Heart right ventricle (tissue), 16 donors: ENCODE data around the gene APOLD1. TPM values are rescaled to one million over a fixed set of nuclear protein-coding genes. Genes with fewer than 3 reads are reported as not detected.
"Not testable (repeated sequence)": the region's sequence is repeated elsewhere in the genome, so short reads cannot be mapped to it uniquely, and the experiment has no call there.

Experiments used
- ATAC-seq, 8 donors: fragments of 200-7000 bp; cut with Tn5 transposase; one replicate each; pipeline ENCODE4 v1.9.1; 2020; ENCODE audit warnings: mild to moderate bottlenecking in 8 of 8, moderate library complexity in 8 of 8, moderate number of reproducible peaks in 1 of 8
- DNase-seq, 2 donors: peaks; one replicate each; pipeline ENCODE4 v3.0.0-alpha.2; 2020
- H3K27ac ChIP-seq, 10 donors: fragments of 200-600 bp; sonication (generic) in 2 of 10; one replicate each; pipeline versions ENCODE4 v1.5.0 to v1.8.0; 2020 to 2022; ENCODE audit warnings: mild to moderate bottlenecking in 3 of 10
- H3K27me3 ChIP-seq, 7 donors: fragments of 200-600 bp; one replicate each; pipeline ENCODE4 v1.8.0; 2021 to 2022; ENCODE audit warnings: mild to moderate bottlenecking in 2 of 7
- H3K36me3 ChIP-seq, 9 donors: fragments of 200-600 bp; sonication (generic) in 1 of 9; one replicate each; pipeline versions ENCODE4 v1.5.0 to v1.8.0; 2020 to 2022; ENCODE audit warnings: mild to moderate bottlenecking in 2 of 9
- H3K4me1 ChIP-seq, 9 donors: fragments of 200-600 bp; sonication (generic) in 1 of 9; one replicate each; pipeline versions ENCODE4 v1.5.0 to v1.8.0; 2020 to 2022; ENCODE audit warnings: mild to moderate bottlenecking in 4 of 9
- H3K4me3 ChIP-seq, 10 donors: fragments of 200-600 bp; sonication (generic) in 2 of 10; one replicate each; pipeline versions ENCODE4 v1.5.0 to v1.8.0; 2020 to 2022; ENCODE audit warnings: mild to moderate bottlenecking in 7 of 10, moderate library complexity in 2 of 10
- H3K9me3 ChIP-seq, 11 donors: fragments of 200-600 bp in 10 of 11; sonication (generic) in 2 of 11; one replicate each; pipeline versions ENCODE4 v1.5.0 to v1.8.0; 2013 to 2022; ENCODE audit warnings: mild to moderate bottlenecking in 2 of 11, control low read depth in 1 of 11, moderate library complexity in 1 of 11
- WGBS, 2 donors: extraction: QIAGEN DNeasy Blood & Tissue Kit; methylation state at CpG; one replicate each; pipeline ENCODE4 v1.1.7; 2013; ENCODE audit warnings: inconsistent platforms in 1 of 2; 5-methylcytosine and 5-hydroxymethylcytosine counted together
- intact Hi-C, 10 donors: fragments of 100-400 bp; cut with DNase I; formaldehyde crosslinking; loops; one replicate each; pipeline versions ENCODE4 v1.11.1 to v1.14.2; 2022
- polyA plus RNA-seq, 2 donors: library from polyadenylated mRNA; stranded (reverse); fragments of 200-250 nt; gene quantifications; one replicate each; pipeline ENCODE4 v1.2.3, GENCODE V29; 2013
- total RNA-seq, 10 donors: library from RNA; stranded (reverse); fragmentation: NEBNext Ultra II Directional in 3 of 10; extraction: Animal tissue kit (Norgen Biotek cat#: 25700) in 3 of 10; gene quantifications; one replicate each; pipeline versions ENCODE4 v1.2.1 to v1.2.4, GENCODE V29; 2021 to 2023
- TF ChIP-seq, protein P1 (sequence below), 9 donors: fragments of 200-600 bp; sonication (generic) in 2 of 9; IDR thresholded peaks; one replicate each; pipeline versions ENCODE4 v1.5.0 to v1.8.0; 2021 to 2022; ENCODE audit warnings: antibody characterized with exemption in 9 of 9, mild to moderate bottlenecking in 5 of 9, moderate library complexity in 1 of 9
- donor health status: Arrhythmogenic right ventricular cardiomyopathy.
- donor health status: ischemic (EF 13 %, LVEDD 7.1; RV severe dilation, severe dysfunction).
- donor health status: healthy with polysubstance abuse.
- donor health status: DM: no; HTN: yes; CAD: no.
- donor health status: DM: no; HTN: no; CAD: no.
- donor health status: ischemic (EF 25% LVEDD 6.9; RV normal size, moderate dysfunction).
- donor health status: ischemic (EF 25% LVEDD 5.7; RV mildly dilated, moderate dysfunction).
- donor health status: healthy.
- donor health status: DM: yes; HTN: yes; CAD: no.
- donor health status: Ischemic cardiomyopathy.
- donor health status: ischemic (EF 35%, LVEDD 5.7; RV mildly dilated, moderate dysfunction).
- donor health status: nonischemic (EF 11% LVEDD 7.7; RV severe dilation, severe dysfunction).
- donor health status: DM: yes; HTN: yes; CAD: no.
- donor health status: PGD.
- donor health status: ischemic (EF 29% LVEDD 5.4; RV normal size, mild dysfunction).
- donor health status: nonischemic (EF 23%, LVEDD 6.1; RV moderate dilation, normal function).

Gene APOLD1
- total and polyA plus RNA-seq, 12 donors, result 11.1 to 98.8 (median 20.6) TPM

DNA sequence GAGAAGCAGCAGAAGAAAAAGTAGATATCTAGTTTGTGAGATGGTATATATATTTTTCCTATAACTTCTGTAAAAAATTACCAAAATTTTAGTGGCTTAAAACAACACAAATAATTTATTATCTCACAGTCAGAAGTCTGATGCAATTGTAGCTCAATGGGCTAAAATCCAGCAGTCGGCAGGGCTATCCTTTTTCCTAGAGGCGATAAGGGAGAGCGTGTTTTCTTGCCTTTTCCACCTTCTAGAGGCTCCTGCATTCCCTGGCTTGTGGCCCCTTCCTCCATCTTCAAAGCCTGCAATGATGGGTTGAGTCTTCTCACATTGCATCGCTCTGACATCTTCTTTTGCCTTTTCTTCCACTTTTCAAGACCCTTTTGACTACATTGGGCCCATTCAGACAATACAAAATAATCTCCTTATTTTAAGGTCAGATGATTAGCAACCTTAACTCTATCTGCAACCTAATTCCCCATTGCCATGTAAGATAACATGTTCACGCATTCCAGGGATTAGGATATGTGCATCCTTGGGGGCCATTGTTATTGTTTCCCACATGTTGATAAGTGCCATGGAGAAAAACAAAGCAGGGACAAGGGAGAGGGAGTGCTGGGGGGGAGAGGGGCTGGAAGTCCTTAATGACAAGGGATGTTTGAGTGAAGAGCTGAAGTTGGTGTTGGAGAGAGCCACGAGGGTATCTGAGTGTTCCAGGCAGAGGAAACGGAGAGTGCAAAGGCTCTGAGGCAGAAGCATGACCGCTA lies 13.9 kb downstream of the APOLD1 start:
- H3K27ac ChIP-seq, result no peak overlapping the region
- intact Hi-C loops, result no loop called here
- no peak for DNase-seq
- TF ChIP-seq, protein P1, sequence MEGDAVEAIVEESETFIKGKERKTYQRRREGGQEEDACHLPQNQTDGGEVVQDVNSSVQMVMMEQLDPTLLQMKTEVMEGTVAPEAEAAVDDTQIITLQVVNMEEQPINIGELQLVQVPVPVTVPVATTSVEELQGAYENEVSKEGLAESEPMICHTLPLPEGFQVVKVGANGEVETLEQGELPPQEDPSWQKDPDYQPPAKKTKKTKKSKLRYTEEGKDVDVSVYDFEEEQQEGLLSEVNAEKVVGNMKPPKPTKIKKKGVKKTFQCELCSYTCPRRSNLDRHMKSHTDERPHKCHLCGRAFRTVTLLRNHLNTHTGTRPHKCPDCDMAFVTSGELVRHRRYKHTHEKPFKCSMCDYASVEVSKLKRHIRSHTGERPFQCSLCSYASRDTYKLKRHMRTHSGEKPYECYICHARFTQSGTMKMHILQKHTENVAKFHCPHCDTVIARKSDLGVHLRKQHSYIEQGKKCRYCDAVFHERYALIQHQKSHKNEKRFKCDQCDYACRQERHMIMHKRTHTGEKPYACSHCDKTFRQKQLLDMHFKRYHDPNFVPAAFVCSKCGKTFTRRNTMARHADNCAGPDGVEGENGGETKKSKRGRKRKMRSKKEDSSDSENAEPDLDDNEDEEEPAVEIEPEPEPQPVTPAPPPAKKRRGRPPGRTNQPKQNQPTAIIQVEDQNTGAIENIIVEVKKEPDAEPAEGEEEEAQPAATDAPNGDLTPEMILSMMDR (IDR thresholded peaks at IDR 0.05), result no peak
- H3K27me3 ChIP-seq, result no peaks in the 10 kb centered on the region
- peaks cover 0 to 19% (median 14%) of the 10 kb centered on the region in 9 donors for H3K4me1 ChIP-seq
- no peaks in the 10 kb centered on the region for H3K9me3 ChIP-seq
- 69 to 89% methylated on average over 8 of the region's 8 CpGs for whole genome bisulfite sequencing, 2 donors
- no peak for ATAC-seq
- no peaks in the 10 kb centered on the region for H3K36me3 ChIP-seq
- no peak overlapping the region for H3K4me3 ChIP-seq

DNA sequence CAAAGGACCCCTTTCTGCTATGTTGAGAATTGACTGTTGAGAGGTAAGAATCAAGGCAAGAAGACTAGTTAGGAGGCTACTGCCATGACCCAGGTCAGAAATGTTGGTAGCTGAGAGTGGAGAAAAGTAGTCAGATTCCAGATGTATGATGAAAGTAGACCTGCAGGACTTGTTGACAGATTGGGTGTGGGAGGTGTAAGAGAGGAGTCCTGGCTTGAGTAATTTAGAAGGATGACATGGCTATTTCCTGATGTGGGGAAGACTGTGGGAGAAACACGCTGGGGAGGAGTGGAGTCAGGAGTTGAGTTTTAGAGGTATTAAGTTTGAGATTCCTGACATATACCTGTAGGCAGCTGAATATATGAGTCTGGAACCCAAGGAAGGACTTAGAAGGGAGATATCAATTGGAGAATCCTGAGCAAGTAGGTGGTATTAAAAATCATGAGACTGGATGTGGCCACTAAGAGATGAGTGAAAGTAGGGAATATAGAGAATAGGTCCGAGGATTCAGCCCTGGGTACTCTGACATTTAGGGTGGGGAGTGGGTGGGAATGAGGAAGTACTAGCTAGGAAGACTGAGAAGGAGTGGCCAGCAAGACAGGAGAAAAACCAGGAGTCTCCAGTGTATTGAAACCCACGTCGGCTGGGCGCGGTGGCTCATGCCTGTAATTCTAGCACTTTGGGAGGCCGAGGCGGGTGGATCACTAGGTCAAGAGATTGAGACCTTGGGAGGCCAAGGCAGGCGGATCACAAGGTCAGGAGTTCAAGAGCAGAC lies 15.1 kb downstream of the APOLD1 start:
- Histone ChIP-seq H3K4me3 (no peak overlapping the region), H3K27me3 (no peaks in the 10 kb centered on the region), H3K9me3 (no peaks in the 10 kb centered on the region), H3K36me3 (no peaks in the 10 kb centered on the region), H3K27ac (no peak overlapping the region), H3K4me1 (peaks cover 0 to 21% (median 14%) of the 10 kb centered on the region in 9 donors)
- no peak for ATAC-seq
- TF ChIP-seq, protein P1 (IDR thresholded peaks at IDR 0.05), result no peak
- intact Hi-C loops, result loop anchor here in 1 of 10 donors (10.0 kb wide), 1 partner anchor 404 kb away; no protein-coding TSS in a partner anchor
- no peak for DNase-seq
- WGBS, 2 donors, result 81 to 89% methylated on average over 9 of the region's 9 CpGs

DNA sequence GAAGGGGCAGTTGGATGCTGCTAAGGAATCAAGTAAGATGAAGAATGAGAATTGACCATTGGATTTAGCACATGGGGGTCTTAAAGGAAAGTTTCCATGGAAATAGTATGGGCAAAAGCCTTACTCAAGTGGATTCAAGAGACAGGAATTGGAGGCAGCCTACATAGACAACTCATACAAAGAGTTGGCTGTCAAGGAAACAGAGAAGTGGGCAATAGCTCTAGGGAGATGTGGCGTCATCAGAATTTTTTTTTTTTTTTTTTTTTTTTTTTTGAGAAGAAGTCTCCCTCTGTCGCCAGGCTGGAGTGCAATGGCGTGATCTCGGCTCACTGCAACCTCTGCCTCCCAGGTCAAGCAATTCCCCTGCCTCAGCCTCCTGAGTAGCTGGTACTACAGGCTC lies 16.2 kb downstream of the APOLD1 start:
- H3K4me3 ChIP-seq, DNase-seq, H3K27me3 ChIP-seq, H3K36me3 ChIP-seq, H3K9me3 ChIP-seq, ATAC-seq, H3K27ac ChIP-seq: not testable (repeated sequence)
- intact Hi-C loops, result loop anchor here in 1 of 10 donors (10.0 kb wide), 1 partner anchor 403 kb away; no protein-coding TSS in a partner anchor
- 87 to 92% methylated on average over 4 of the region's 4 CpGs for WGBS, 2 donors
- peaks cover 0 to 21% (median 14%) of the 10 kb centered on the region in 9 donors for H3K4me1 ChIP-seq

DNA sequence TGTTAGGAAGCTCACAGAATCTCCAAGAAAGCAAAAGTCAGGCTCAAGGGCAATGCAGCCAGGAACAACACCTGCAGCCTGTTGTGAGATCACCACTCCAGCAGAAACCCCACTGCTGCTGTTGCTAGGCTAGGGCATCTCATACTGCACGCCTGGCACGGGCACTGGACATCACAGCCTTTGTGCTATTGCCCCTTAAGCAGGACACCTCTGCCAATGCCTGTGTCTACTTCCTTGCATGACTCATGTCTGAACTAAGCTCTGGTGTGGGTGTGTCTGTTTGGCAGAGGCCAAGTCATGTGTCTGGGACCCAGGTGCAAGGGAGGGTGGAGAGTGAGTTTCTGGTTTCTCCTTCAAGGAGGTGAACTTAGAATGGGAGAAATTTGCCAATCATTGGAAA lies 17.7 kb downstream of the APOLD1 start:
- H3K27me3 ChIP-seq, result no peaks in the 10 kb centered on the region
- DNase-seq (peak in 1 of 2 donors; percentile 64), ATAC-seq (peak; percentile 56 to 86 (median 70))
- no peaks in the 10 kb centered on the region for H3K36me3 ChIP-seq
- TF ChIP-seq, protein P1 (IDR thresholded peaks at IDR 0.05), result no peak
- peak overlapping the region in 6 of 10 donors; percentile 1 to 63 (median 28) for H3K27ac ChIP-seq
- intact Hi-C loops, result loop anchor here in 1 of 10 donors (10.0 kb wide), 1 partner anchor 402 kb away; no protein-coding TSS in a partner anchor
- H3K9me3 ChIP-seq, result no peaks in the 10 kb centered on the region
- peaks cover 0 to 36% (median 24%) of the 10 kb centered on the region in 9 donors for H3K4me1 ChIP-seq
- no peak overlapping the region for H3K4me3 ChIP-seq
- WGBS, 2 donors, result 56 to 80% methylated on average over 2 of the region's 2 CpGs
